T follicular helper cell (primary cell): ENCODE results near the gene VOPP1.

Source experiments
- DNase-seq: peaks from one replicate; pipeline ENCODE4 v3.0.0-alpha.2; 2020; ENCODE audit warnings: low read depth

VOPP1 gene

DNA sequence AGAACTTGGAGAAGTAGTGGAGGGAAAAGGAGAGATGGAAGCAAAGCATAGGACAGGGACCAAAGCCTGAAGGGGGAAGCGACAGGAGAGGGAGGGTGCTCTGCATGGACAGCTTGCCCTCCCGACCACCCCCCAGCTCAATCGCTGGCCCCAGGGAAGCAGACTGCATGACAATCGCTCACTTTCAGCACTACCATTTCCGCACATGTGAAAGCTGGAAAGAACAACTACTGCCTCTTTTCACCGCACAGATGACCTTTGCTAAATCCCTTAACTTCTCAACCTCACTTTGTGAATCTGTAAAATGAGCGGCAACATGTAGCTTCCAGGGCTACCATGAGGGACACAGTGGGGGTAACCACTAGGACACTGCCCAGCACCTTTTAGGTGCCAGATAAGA lies 17.1 kb downstream of the VOPP1 start:
- no peak for DNase-seq

DNA sequence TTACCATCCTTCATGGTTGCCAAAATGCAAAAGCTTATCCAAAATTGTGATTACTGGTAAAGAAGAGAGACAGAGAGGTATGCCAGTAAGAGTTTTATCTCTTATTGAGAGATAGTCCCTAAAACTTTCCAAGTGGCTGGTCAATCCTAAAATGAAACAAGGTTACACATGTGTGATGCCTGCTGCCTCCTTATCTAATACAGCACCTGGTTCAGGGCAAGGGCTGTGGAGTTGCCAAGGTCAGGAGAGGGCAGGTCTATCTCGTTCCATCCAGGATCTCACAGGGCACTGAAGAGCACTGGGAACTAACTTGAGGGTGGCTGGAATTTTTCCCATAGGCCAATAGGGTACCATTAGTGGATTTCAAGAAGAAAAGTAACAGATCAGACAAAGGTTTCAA lies 18.3 kb downstream of the VOPP1 start:
- no peak for DNase-seq

DNA sequence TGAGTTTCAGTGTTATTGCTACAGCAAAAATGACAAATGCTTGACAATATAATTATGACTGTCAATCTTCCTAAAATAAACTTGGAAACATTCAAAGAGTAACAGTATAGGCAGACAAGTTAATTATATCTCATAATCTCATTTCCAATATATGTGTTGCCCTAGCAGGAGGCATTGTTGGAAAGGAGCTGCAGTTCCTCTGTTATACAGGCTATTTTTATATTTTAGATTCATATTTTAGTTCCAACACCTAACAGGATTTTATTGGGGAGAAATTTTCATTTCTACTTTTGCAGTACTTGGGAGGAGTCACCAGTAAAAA lies 19.3 kb downstream of the VOPP1 start:
- no peak for DNase-seq

DNA sequence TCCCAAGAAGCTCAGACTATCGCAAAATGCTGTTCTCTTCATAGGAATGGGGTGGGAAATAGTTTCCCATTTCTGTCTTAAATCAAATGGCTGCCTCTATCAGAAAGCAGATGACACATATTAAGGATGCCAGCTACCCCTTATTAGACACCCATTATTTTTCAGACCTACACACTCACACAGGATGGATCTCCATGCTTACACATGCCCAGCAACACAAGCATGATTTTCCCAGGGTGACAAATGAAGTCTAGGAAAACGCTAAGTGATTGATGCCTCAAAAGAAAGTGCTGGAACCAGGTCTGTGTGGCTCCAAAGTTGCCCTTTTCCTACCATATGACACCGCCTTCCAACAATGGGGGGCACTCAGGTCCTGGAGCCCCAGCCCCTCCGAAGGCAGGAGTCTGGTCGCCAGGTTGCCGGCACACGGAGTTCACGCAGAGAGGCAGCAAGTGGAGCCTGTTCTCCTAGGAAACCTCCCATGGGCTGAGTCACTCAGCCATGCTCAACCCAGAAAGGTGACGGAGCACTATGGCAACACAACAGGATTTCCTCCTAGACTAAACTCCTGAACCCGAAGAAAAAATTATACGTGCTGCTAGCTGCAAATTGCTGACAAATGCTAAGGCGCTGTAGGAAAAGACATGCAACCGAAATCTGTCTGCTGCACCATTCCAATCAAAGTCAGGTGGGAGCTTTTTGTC lies 19.8 kb downstream of the VOPP1 start:
- no peak for DNase-seq

DNA sequence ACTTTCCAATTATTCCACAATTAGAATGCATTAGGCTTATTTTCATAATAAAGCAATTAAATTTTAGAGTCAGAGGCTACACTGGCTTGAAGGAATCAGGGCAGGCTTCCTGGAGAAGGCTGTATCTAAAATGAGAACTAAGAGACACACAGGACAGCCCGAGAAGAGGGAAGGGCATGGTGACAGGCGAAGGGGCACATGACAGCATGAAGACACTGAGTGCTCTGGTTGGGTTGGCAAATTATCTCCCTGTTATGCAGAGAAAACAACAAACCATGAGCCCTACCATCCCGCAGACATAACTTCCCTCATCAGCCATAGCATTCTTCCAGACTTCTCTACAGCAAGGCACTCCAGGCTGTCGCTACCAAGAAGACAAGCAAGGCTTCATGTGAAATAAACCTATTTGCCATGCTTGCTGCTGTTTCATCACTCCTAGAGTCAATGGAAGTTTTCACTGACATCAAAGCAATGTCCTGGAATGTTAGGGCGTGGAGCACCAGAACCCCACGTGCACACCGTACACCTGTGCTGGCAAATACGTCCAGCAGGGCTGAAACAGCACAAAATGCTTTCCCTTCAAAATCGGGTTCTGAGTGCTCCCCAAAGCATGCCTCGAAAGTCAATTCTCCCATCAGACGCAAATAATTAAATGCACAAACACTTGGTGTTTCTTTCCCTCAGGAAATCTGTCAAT lies 21.3 kb downstream of the VOPP1 start:
- no peak for DNase-seq

DNA sequence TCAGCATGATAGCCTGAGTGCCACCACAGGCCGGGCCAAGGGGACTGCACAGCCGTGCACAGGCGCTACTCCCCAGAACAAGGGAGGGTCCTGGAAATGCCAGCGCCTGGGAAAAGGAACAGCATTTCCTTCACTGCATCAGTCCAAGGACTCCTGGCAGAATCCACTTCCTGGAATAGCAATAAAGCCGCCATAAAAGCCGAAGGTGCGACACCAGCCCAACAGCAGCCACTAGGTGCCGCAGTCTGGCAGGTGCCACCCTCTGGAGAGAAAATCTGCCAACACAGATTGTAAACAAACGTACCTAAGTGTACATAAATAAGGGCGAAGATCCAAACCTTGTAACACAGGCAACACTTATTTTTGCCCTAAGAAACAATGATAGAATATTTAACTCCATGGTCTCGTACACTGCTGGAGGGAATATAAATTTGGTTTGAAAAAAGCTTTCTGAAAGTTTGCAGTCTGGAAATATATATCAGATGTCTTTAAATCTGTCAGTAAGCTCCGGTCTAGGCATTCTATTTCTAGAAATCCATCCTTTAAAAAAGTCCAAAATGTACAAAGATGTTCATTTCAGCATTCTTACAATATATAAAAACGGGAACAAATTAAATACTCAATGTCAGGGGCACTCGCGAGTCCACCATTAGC lies 22.2 kb downstream of the VOPP1 start:
- DNase-seq = no peak

DNA sequence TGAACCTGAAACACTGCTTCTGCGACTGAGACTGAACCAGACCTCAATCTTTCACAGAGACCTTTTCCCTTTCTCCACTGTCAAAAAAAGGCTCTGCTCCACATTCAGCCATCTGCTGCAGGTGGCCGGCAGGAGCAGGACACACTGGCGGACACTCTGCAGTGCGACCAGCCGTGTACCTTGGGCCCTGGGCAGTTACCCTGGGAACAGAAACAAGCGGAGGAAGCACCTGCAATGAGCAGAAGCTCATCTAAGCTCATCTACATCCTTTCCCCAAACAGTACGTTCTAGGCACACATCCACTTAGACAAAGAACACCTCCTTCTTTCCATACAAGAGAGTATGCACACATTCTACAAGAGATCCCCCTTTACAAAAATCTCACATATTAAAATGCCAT lies 22.8 kb downstream of the VOPP1 start:
- no peak for DNase-seq

DNA sequence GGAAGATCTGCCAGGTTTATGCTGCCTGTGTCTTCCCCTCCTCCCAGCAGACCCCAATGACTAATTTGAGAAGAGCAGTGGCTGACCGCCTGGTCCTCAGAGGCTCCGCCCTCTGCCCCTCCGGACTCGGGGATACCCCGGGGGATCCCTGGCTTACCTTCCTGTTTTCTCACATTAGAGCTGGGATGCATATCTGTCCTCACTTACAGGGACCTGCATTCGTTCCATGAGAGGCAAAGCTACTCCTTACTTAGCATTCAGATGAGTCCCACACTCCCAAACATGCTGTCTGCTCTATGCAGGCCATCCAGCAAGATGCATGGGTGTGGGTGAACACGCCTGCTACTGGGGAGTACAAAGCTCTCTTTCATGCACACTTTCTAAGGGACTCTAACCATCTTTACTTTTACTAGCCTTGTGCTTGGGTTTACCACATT lies 24.0 kb downstream of the VOPP1 start:
- no peak for DNase-seq

DNA sequence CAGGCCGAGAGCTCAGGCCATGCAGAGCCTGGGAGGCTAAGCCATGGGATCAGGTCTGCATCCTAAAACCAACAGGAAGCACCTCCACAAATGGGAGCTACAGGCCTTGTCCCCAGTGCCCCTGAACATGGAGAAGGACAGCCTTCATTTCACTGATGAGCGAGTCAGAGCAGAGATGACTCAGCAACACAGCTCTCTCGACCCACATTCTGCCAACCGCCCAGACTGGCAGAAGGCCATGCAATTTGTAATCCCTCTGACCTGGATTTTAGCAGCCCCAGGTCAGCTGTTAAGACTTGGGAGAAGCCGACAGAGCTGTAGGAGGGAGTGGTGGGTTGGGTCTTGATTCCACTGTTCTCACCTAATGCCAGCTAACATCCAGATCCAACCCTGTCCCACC lies 25.5 kb downstream of the VOPP1 start:
- DNase-seq = no peak

DNA sequence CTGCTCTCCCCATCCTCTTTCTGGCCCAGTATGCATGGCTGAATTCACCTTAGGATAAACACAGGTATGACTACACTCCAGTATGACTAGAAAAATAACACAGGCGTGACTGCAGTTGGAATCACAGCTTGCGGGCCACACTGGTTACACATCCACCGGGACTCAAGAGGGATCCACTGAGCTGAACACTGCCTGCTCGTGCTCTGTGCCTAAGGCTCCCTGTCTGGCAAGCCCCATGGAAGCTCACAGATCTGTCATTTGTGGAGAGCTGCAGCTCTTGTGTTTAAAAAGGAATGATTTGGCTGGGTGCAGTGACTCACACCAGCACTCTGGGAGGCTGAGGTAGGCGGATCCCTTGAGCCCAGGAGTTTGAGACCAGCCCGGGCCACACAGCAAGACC lies 26.8 kb downstream of the VOPP1 start:
- no peak for DNase-seq

DNA sequence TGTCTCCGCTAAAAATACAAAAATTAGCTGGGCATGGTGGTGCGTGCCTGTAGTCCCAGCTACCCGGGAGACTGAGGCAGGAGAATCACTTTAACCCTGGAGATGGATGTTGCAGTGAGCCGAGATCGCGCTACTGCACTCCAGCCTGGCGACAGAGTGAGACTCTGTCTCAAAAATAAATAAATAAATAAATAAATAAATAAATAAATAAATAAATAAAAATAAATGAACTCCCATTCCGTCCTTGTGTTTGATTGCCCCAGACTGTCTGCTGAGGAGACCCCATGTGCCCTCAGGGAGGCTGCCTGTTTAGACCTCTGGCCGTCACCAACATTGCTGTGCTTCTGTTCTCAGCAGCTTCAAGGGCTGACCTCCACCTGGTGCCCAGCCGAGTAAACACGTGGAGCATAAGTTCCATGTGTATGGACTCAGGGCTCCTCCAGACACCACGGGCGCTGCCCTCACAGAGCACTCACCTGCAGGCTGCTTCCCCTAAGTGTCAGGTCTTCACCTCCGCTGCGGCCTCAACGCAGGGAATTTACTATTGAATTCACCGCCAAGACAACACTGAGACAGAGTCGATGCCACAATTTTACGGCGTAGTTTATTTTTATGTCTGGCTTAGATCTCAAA lies 32.0 kb downstream of the VOPP1 start:
- no peak for DNase-seq

DNA sequence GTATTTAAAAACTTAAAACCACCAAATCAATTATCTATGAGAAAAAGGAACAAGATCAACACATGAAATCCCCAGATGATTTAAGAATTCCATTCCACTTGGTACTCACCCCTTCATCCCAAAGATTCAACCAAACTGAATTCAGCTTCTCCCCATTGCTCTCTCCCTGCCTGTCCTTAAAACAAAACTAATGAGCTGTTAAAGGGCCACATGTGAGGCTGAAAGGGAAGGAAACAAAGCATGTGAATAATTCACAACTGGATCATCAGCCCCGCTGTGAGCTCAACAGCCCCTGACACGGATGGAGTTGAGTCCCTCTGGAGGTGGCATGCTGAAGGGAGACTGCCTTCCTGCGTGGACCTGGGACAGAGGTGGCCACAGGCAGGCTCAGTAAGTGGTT lies 32.9 kb downstream of the VOPP1 start:
- DNase-seq = no peak

DNA sequence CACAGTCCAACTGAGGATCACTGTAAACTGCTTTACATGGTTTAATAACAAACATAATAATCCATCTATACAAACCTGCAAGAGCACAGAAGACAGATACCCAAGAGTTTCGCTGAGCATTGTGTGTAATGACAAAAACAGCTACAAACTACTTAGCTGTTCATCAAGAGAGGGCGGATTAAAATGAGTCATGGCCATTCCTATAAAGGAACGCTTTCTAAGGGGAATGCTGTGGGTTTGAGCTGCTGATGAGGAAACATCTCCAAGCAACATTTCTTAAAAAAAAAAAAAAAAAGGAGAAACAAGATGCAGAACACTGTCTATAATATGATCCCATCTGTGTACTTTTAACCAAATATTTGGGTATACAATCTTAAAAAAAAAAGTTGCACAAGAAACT lies 33.8 kb downstream of the VOPP1 start:
- DNase-seq = no peak

DNA sequence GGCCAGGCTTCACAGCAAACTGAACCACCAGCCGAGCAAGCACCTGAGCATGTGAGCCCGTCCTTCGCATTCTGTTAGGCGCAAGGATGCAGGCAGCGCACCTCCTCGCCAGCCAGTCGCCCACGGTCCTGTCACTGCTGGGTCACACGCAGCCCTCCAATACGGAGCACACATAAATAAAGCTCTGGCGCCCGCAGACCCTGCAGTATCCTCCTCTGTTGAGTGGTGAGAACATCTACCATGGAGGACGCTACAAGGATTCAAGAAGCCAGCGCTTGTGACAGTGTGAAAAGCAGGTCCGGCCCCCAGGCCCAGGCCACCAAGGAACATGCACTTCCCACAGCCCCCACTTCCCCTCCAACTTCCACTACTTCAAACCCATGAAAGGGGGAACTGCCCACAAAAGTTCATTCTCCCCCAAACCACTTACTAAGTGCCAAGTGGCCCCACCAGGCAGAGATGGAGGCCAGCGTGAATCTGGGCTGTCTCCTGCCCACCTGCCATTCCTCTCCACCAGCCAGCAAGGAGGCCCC lies 34.8 kb downstream of the VOPP1 start:
- DNase-seq = no peak

DNA sequence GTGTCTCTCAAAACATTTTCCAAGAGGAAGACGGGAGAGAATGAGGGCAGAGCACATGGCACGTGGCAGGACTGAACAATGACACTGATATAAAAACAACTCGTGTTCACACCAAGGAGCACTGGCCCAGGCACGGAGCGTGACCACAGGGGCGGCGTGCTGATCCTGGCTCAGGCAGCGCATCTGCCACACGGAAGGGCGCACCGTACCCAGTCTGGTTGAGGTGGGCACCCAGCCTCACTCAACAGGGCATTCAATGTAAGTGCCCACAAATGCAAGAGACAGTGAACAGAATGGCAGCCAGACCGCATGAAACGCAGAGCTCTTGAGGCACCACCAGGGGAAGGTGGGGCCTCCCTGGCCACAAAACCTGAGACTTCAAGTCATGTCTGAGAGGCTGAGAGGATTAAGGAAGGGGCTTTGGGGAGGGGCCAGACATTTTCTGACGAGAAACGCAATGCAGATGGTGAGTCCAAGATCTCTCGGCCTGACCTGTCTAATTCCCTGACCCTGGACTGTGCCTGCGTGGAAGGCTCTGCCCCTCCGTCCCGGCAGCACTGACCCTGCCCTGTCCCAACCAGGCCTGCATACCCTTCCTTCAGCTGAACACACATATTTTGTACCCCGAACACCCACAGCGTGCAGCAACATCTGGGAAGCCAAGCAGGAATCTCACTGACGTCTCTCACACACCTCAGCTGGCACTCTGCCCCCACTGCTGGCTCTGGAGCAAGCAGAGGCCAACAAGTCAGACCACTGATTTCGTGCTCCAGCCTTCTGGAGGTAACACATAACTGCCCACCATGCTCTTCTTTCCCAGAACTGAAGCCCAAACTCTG lies 35.5 kb downstream of the VOPP1 start:
- no peak for DNase-seq

DNA sequence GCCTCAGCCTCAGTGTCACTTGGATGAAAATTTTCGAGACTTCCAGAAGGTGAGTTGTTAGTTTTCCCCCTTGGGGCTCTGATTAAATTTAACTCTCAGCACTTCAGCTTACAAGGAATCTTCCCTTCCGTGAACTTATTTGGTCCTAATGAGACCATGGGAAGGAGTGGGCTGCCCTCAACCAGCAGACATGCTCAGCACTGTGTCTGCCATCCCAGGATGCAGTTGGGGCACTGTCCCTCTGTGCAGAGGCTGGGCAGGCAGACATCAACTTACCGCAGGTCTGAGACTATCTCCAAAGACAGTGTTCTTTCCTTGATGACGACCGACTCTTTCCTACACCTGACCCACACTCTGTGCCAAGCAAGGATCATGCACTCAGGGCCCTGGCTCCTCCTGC lies 36.7 kb downstream of the VOPP1 start:
- no peak for DNase-seq

DNA sequence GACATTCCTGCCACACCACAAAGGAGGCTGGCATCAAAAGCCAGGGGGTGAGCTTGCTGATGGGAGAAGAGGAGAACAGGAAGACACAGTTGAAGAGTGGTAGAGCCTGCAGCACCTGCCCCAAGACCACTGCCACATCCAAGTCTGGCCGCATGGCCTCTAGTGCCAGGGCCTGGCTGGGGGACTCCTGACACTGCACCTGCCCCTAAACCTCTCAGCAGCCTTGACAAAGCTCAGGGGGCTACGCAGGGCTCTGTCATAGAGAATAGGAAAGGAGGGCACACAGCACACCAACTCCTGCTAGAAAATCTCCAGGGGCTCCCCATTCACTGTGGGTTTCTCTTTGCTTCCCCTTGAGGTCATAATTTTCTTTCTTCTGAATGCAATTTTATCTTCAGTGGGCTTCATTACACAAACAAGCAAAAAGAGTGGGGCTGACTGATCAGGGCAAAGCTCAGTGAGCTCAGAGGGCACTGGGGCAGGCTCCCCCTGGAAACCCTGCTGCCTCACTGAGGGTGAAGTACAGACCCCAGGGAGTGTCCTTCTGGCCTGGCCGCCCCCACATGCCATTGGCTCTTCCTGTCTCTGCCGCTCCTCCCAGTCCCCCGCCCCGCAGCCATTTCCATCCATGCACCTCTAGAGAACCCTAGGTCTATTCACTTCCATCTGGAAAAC lies 37.2 kb downstream of the VOPP1 start:
- DNase-seq = no peak

DNA sequence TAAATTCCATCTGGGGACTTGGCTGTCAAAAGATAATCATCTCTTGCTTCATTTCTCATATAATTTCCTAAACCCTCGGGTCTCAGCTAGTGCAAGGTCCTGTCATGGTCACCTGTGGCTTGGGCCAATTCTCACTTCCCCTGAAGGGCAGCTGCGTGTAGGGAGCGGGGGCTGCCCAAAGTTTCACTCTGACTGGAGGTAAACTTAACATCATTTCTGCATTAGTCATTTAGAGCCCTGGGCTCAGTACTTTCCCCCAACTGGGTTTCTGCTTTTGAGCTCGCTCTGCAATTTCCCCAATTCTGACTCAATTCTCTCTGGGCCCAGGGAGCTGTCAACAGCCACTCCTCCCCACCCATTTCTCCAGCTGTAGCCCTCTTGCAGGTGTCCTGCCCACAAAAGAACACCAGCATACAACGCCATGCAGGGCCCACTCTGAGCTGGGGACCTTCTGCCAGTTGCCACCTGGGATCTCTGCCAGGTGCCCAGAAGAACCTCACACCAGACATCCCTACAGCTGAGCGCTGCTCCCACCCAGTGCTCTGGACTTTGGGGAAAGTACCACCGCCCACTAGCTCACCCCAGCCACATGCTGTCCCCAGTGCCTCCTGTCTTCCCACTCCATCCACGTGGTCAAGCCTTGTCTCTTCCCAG lies 37.9 kb downstream of the VOPP1 start:
- DNase-seq = peak; percentile 22

DNA sequence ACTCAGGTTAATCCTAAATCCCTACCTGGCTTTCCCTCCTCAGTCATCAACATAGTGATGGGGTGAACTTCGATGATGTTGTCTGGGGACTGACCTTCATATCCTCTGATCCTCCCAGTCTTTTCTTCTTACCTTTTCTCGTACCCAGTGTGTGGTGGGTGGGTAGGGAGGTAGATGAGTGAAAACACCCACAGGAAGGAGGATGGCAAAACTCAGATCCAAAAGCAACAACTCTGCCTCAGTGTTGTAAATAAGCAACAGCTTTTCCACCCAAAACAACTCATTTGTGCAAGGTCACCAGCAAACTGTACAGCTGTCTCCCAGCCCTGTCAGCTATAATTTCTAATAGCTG lies 38.6 kb downstream of the VOPP1 start:
- DNase-seq = no peak

DNA sequence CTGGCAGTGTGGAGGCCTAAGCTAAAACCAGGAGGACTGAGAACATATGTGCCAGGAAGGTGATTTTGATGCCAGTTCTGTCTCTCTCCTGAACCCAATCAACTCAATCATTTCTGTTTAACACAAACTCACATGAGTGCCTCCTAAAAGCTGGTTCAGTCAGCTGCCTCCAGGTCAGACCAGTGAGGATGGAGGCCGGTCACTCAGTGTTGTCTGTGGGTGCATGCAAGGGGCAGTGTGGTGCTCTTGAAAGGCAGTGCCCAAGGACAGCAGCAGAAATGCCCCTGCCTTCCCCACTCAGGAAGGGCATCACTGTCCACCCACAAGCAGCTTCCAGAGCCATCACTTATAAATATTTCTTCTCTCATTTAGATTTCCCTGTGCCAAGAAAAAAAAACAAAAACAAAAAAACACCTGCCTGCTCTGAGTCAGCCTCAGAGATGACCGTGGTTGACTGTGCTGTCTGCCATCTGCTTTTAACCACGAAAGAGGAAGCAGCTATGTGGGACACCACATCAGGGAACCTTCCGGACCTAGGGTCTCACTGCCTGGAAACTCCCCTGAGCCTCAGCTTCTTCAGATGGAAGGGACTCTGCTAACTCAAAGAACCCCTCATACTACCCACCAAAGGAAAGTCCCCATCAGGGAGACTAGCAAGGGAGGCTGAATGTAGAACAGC lies 39.1 kb downstream of the VOPP1 start:
- DNase-seq = peak; percentile 73
